ENCODE data around the gene NSRP1.

DNA sequence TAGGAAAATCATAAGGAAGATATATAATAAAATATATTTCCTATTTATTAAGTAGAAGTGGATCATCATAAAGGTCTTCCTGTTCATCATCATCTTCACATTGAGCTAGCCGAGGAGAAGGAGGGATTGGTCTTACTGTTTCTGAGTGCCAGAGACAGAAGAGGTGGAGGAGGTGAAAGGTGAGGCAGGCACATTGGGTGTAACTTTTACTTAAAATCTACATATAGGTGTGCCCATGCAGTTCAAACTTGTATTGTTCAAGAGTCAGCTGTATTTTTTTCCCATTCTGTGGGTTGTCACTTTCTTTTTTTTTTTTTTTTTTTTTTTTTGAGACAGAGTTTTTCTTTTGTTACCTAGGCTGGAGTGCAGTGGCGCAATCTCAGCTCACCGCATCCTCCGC, 34.9 kb downstream of the NSRP1 start:
- TF ChIP-seq, protein P1, sequence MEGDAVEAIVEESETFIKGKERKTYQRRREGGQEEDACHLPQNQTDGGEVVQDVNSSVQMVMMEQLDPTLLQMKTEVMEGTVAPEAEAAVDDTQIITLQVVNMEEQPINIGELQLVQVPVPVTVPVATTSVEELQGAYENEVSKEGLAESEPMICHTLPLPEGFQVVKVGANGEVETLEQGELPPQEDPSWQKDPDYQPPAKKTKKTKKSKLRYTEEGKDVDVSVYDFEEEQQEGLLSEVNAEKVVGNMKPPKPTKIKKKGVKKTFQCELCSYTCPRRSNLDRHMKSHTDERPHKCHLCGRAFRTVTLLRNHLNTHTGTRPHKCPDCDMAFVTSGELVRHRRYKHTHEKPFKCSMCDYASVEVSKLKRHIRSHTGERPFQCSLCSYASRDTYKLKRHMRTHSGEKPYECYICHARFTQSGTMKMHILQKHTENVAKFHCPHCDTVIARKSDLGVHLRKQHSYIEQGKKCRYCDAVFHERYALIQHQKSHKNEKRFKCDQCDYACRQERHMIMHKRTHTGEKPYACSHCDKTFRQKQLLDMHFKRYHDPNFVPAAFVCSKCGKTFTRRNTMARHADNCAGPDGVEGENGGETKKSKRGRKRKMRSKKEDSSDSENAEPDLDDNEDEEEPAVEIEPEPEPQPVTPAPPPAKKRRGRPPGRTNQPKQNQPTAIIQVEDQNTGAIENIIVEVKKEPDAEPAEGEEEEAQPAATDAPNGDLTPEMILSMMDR (IDR thresholded peaks at IDR 0.05; ENCODE audit: low read depth, low read length, poor library complexity, severe bottlenecking) = no peak
- TF ChIP-seq EZH2phosphoT487 (IDR thresholded peaks at IDR 0.05; ENCODE audit: borderline replicate concordance, low read length) = no peak

Data from DOHH2 (cell line).